ENCODE results near the gene RAP1B. TPM values are rescaled to one million over a fixed set of nuclear protein-coding genes. Genes with fewer than 3 reads are reported as not detected.
A peak's percentile ranks its signal among the peaks of the same experiment; 100 is the strongest.

RAP1B gene
- total RNA-seq, result 157 TPM
- 102 TPM for polyA plus RNA-seq (ENCODE audit: insufficient read depth, low read depth, low replicate concordance)
- long read RNA-seq, donor 1, full-length matches to known transcripts, result 25 of 30 reads
- long read RNA-seq, donor 1, partial matches to known transcripts, result 5 of 30 reads
- long read RNA-seq, donor 1, other reads (novel, unspliced or antisense), result 0 of 30 reads
- long read RNA-seq, donor 2, full-length matches to known transcripts, result 28 of 33 reads
- long read RNA-seq, donor 2, partial matches to known transcripts, result 5 of 33 reads
- long read RNA-seq, donor 2, other reads (novel, unspliced or antisense), result 0 of 33 reads
- long read RNA-seq, donor 3, full-length matches to known transcripts, result 40 of 40 reads
- long read RNA-seq, donor 3, partial matches to known transcripts, result 0 of 40 reads
- long read RNA-seq, donor 3, other reads (novel, unspliced or antisense), result 0 of 40 reads
- long read RNA-seq, donor 4, full-length matches to known transcripts, result 21 of 21 reads
- long read RNA-seq, donor 4, partial matches to known transcripts, result 0 of 21 reads
- long read RNA-seq, donor 4, other reads (novel, unspliced or antisense), result 0 of 21 reads
- long read RNA-seq, donor 5, full-length matches to known transcripts, result 4 of 4 reads
- long read RNA-seq, donor 5, partial matches to known transcripts, result 0 of 4 reads
- long read RNA-seq, donor 5, other reads (novel, unspliced or antisense), result 0 of 4 reads
- long read RNA-seq, donor 6, full-length matches to known transcripts, result 50 of 56 reads
- long read RNA-seq, donor 6, partial matches to known transcripts, result 6 of 56 reads
- long read RNA-seq, donor 6, other reads (novel, unspliced or antisense), result 0 of 56 reads
- long read RNA-seq, donor 7, full-length matches to known transcripts, result 99 of 117 reads
- long read RNA-seq, donor 7, partial matches to known transcripts, result 4 of 117 reads
- long read RNA-seq, donor 7, other reads (novel, unspliced or antisense), result 14 of 117 reads
- long read RNA-seq, donor 8, full-length matches to known transcripts, result 25 of 25 reads
- long read RNA-seq, donor 8, partial matches to known transcripts, result 0 of 25 reads
- long read RNA-seq, donor 8, other reads (novel, unspliced or antisense), result 0 of 25 reads
- long read RNA-seq, donor 9, full-length matches to known transcripts, result 17 of 17 reads
- long read RNA-seq, donor 9, partial matches to known transcripts, result 0 of 17 reads
- long read RNA-seq, donor 9, other reads (novel, unspliced or antisense), result 0 of 17 reads
- long read RNA-seq, donor 10, full-length matches to known transcripts, result 27 of 27 reads
- long read RNA-seq, donor 10, partial matches to known transcripts, result 0 of 27 reads
- long read RNA-seq, donor 10, other reads (novel, unspliced or antisense), result 0 of 27 reads

DNA sequence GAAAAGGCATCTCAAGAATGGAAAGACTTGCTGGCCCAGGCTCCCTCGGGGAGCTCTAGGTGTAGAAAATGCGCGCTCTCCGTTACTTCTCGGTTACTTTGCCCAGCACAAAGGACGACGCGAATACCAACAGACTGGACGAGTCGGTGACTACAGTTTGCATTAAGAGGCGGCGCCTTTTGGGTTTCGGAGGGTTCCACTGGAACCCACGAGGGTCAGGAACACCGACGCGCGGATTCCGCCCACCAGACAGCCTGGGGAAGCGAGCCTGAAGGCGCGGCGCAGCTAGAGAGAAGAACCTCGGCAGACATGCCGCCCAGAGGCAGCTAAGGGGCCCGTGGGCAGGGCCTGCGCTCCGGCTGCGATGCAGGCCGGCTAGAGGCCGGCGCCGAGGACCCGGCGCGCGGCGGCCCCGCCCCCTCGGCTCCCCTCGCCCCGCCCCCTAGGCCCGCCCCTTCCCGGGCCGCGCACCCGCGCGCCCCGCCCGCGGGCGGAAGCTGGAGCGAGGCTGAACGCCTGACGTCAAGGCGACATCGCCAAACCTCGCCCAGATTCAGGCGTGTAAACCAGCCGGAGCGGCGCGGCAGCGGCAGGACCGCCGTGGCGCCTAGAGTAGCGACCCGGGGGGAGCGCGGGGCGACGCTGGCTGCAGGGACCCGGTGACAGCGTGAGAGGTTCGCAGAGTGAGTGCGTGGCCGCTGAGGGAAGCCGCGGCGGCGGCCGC lies at the start of gene RAP1B:
RAP1B (plus strand) TSS at position 530 of the 724 bp plus-strand sequence. CDS start 37,826 bp downstream, outside the sequence.
- FAIRE-seq, result no peak
- peak within 1 kb of the TSS; percentile 98 to 99 for H3K27ac ChIP-seq (ENCODE audit: low read depth in 2 of 2, low read length in 2 of 2)

DNA sequence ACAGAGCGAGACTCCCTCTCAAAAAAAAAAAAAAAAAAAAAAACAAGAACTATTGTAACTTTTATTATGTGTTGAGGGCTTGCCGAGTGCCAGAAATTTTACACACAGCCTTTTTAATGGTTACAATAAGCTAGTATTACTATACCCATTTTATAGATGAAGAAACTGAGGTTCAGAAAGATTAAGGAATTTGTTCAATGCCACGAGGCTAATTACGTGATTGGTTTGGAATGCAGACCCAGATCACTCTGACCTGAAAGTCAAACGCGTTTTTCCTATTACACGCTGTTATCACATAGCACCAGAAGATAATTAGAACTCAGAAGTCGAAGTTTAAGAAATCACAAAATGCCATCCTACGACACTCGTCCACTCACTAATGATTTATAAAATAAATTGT lies 48.9 kb upstream of the RAP1B start:
- no peaks in the 10 kb centered on the region for H3K36me3 ChIP-seq (ENCODE audit: control insufficient read depth in 2 of 3, insufficient read depth in 3 of 3, low read length in 3 of 3)
- DNase-seq (no peak), FAIRE-seq (no peak)
- H3K9me3 ChIP-seq (ENCODE audit: control insufficient read depth in 2 of 3, insufficient read depth in 1 of 3, low read length in 3 of 3), result no peaks in the 10 kb centered on the region
- no peak overlapping the region for H3K9ac ChIP-seq (ENCODE audit: low read length in 3 of 3)
- intact Hi-C loops (cut with DNase I), result no loop called here
- no peak for TF ChIP-seq CTCF (IDR thresholded peaks at IDR 0.05; ENCODE audit: borderline replicate concordance, extremely low read depth, insufficient read depth)
- no peak overlapping the region for H3K4me3 ChIP-seq (ENCODE audit: low read length in 3 of 3)
- H3K27me3 ChIP-seq (ENCODE audit: control insufficient read depth, insufficient read depth, low read length), result no peaks in the 10 kb centered on the region
- no peak overlapping the region for H3K27ac ChIP-seq (ENCODE audit: low read depth in 2 of 2, low read length in 2 of 2)
- H3K4me1 ChIP-seq (ENCODE audit: control insufficient read depth in 2 of 3, insufficient read depth in 2 of 3, low read depth in 1 of 3, low read length in 3 of 3), result peaks cover 0 to 3% (median 0%) of the 10 kb centered on the region in 3 donors

More for the DNA sequence above, at the start of gene RAP1B:
- no peak for TF ChIP-seq CTCF (IDR thresholded peaks at IDR 0.05; ENCODE audit: borderline replicate concordance, extremely low read depth, insufficient read depth)
- peak within 1 kb of the TSS; percentile 76 to 95 (median 95) for H3K9ac ChIP-seq (ENCODE audit: low read length in 3 of 3)
- H3K4me1 ChIP-seq (ENCODE audit: control insufficient read depth in 2 of 3, insufficient read depth in 2 of 3, low read depth in 1 of 3, low read length in 3 of 3), result peaks cover 0 to 24% (median 2%) of the 10 kb centered on the region in 3 donors
- no peaks in the 10 kb centered on the region for H3K27me3 ChIP-seq (ENCODE audit: control insufficient read depth, insufficient read depth, low read length)
- peak within 1 kb of the TSS; percentile 71 to 92 (median 88) for H3K4me3 ChIP-seq (ENCODE audit: low read length in 3 of 3)
- DNase-seq, result peak; percentile 92 to 97 (median 95)
- H3K9me3 ChIP-seq (ENCODE audit: control insufficient read depth in 2 of 3, insufficient read depth in 1 of 3, low read length in 3 of 3), result no peaks in the 10 kb centered on the region
- intact Hi-C loops (cut with DNase I), result no loop called here
- H3K36me3 ChIP-seq (ENCODE audit: control insufficient read depth in 2 of 3, insufficient read depth in 3 of 3, low read length in 3 of 3), result no peaks in the 10 kb centered on the region

GRCh38 chr12:68564166-68564565 lies 46.5 kb upstream of the RAP1B start:
- Histone ChIP-seq H3K9me3 (ENCODE audit: control insufficient read depth in 2 of 3, insufficient read depth in 1 of 3, low read length in 3 of 3) (no peaks in the 10 kb centered on the region), H3K36me3 (ENCODE audit: control insufficient read depth in 2 of 3, insufficient read depth in 3 of 3, low read length in 3 of 3) (no peaks in the 10 kb centered on the region), H3K4me3 (ENCODE audit: low read length in 3 of 3) (no peak overlapping the region), H3K4me1 (ENCODE audit: control insufficient read depth in 2 of 3, insufficient read depth in 2 of 3, low read depth in 1 of 3, low read length in 3 of 3) (peaks cover 0 to 3% (median 0%) of the 10 kb centered on the region in 3 donors), H3K9ac (ENCODE audit: low read length in 3 of 3) (no peak overlapping the region), H3K27me3 (ENCODE audit: control insufficient read depth, insufficient read depth, low read length) (no peaks in the 10 kb centered on the region), H3K27ac (ENCODE audit: low read depth in 2 of 2, low read length in 2 of 2) (no peak overlapping the region)
- no peak for TF ChIP-seq CTCF (IDR thresholded peaks at IDR 0.05; ENCODE audit: borderline replicate concordance, extremely low read depth, insufficient read depth)
- intact Hi-C loops (cut with DNase I), result no loop called here
- DNase-seq (no peak), FAIRE-seq (no peak)

Measured in kidney (tissue), 22 donors.